Lung microvascular endothelial cell (primary cell): ENCODE results near the gene WDR59. TPM values are rescaled to one million over a fixed set of nuclear protein-coding genes. Genes with fewer than 3 reads are reported as not detected.
A peak's percentile ranks its signal among the peaks of the same experiment; 100 is the strongest.

Experiments used
- DNase-seq, 2 donors: peaks; one replicate each; pipeline versions ENCODE4 v3.0.0 to v3.0.0-alpha.2; 2010; ENCODE audit warnings: low read depth in 2 of 2
- total RNA-seq: library from RNA; depleted of rRNA; stranded (reverse); fragments of >200 nt; gene quantifications from 2 replicates; pipeline ENCODE4 v1.2.1, GENCODE V29; 2014

Gene WDR59
- total RNA-seq, 1 donor from 2014 or later: 11.5 TPM

GRCh38 chr16:74984194-74984528 lies 762 bp downstream of the WDR59 start:
- DNase-seq: no peak

GRCh38 chr16:74982256-74982655 lies 2.7 kb downstream of the WDR59 start:
- no peak for DNase-seq

- DNase-seq: no peak
These were observed 9.3 kb downstream of the WDR59 start for GRCh38 chr16:74975591-74975990.

GRCh38 chr16:74973304-74973703 lies 11.6 kb downstream of the WDR59 start:
- no peak for DNase-seq

- DNase-seq: no peak
These were observed 30.2 kb downstream of the WDR59 start for GRCh38 chr16:74954763-74955162.

- DNase-seq: no peak
These were observed 33.2 kb downstream of the WDR59 start for GRCh38 chr16:74951681-74952080.

- no peak for DNase-seq
These were observed 33.7 kb downstream of the WDR59 start for GRCh38 chr16:74951206-74951605.

- no peak for DNase-seq
These were observed 34.4 kb downstream of the WDR59 start for GRCh38 chr16:74950511-74950910.

- DNase-seq: no peak
These were observed 35.6 kb downstream of the WDR59 start for GRCh38 chr16:74949309-74949708.

GRCh38 chr16:74944466-74944865 lies 40.5 kb downstream of the WDR59 start:
- no peak for DNase-seq

GRCh38 chr16:74942977-74943918 lies 41.7 kb downstream of the WDR59 start:
- DNase-seq: no peak

- DNase-seq: no peak
These were observed 42.4 kb downstream of the WDR59 start for GRCh38 chr16:74942566-74942965.

- DNase-seq: no peak
These were observed 45.2 kb downstream of the WDR59 start for GRCh38 chr16:74939688-74940087.

- DNase-seq: peak; percentile 2 to 10
These were observed 47.9 kb downstream of the WDR59 start for GRCh38 chr16:74936902-74937560.

- DNase-seq: no peak
These were observed 53.5 kb downstream of the WDR59 start for GRCh38 chr16:74931445-74931844.

GRCh38 chr16:74929636-74930035 lies 55.3 kb downstream of the WDR59 start:
- DNase-seq: no peak

GRCh38 chr16:74926805-74927204 lies 58.1 kb downstream of the WDR59 start:
- no peak for DNase-seq

GRCh38 chr16:74923766-74924460 lies 61.0 kb downstream of the WDR59 start:
- DNase-seq: no peak

- no peak for DNase-seq
These were observed 62.5 kb downstream of the WDR59 start for GRCh38 chr16:74922150-74923138.

GRCh38 chr16:74921051-74921450 lies 63.9 kb downstream of the WDR59 start:
- no peak for DNase-seq

GRCh38 chr16:74909665-74910064 lies 75.3 kb downstream of the WDR59 start:
- DNase-seq: no peak
